ENCODE results near the gene WFS1. TPM values are rescaled to one million over a fixed set of nuclear protein-coding genes. Genes with fewer than 3 reads are reported as not detected.

Gene WFS1
- total RNA-seq, 2 experiments from 2014 or later, result 1.3 to 1.7 TPM

GRCh38 chr4:6352031-6352692 lies 82.5 kb downstream of the WFS1 start:
- no peaks in the 10 kb centered on the region for H3K4me1 ChIP-seq (ENCODE audit: insufficient read depth, low read length)
- Mint-ChIP-seq H3K4me1 (ENCODE audit: low read depth) (no peaks in the 10 kb centered on the region), H3K36me3 (ENCODE audit: low read depth) (no peaks in the 10 kb centered on the region), H3K27ac (no peak overlapping the region), H3K9me3 (no peaks in the 10 kb centered on the region), H3K4me3 (no peak overlapping the region), H3K27me3 (peaks cover 27% of the 10 kb centered on the region)
- no peaks in the 10 kb centered on the region for H3K27me3 ChIP-seq (ENCODE audit: control insufficient read depth in 1 of 2, insufficient read depth in 2 of 2, low read length in 2 of 2)
- CTCF ChIA-PET, result no interaction called here
- ATAC-seq (ENCODE audit: poor library complexity) (no peak), DNase-seq (no peak)
- POLR2A ChIA-PET, result no interaction called here
- no peak overlapping the region for H3K27ac ChIP-seq (ENCODE audit: low read depth in 1 of 2, low read length in 2 of 2)
- no peak for TF ChIP-seq CTCF (IDR thresholded peaks at IDR 0.05)
- H3K4me3 ChIP-seq (ENCODE audit: low read length), result no peak overlapping the region
- H3K36me3 ChIP-seq (ENCODE audit: insufficient read depth, low read length), result no peaks in the 10 kb centered on the region
- intact Hi-C loops (cut with DNase I, micrococcal nuclease), result no loop called here
- H3K9me3 ChIP-seq (ENCODE audit: control insufficient read depth in 1 of 2, insufficient read depth in 1 of 2, low read length in 2 of 2), result peaks cover 0 to 9% of the 10 kb centered on the region in 2 experiments

Other genes with a start within 250 kb of the WFS1 start
- gene JAKMIP1, start 69.3 kb upstream of the WFS1 start, total RNA-seq, result 1 to 10 TPM; 2.0 to 2.1 TPM
- not detected for gene PPP2R2C, start 202.8 kb downstream of the WFS1 start, total RNA-seq